Upper lobe of right lung (tissue), 1 donor: ENCODE results near the gene ZNF500. TPM values are rescaled to one million over a fixed set of nuclear protein-coding genes. Genes with fewer than 3 reads are reported as not detected.

Experiments used
- ATAC-seq: fragments of 200-7000 bp; cut with Tn5 transposase; one replicate; pipeline ENCODE4 v1.9.1; 2020; ENCODE audit warnings: mild to moderate bottlenecking, moderate library complexity
- DNase-seq: peaks from one replicate; pipeline ENCODE4 v3.0.0-alpha.2; 2020
- H3K27ac ChIP-seq: fragments of 200-600 bp; one replicate; pipeline ENCODE4 v1.8.0; 2022
- H3K27me3 ChIP-seq: fragments of 200-600 bp; one replicate; pipeline ENCODE4 v1.8.0; 2022; ENCODE audit warnings: mild to moderate bottlenecking
- H3K36me3 ChIP-seq: fragments of 200-600 bp; one replicate; pipeline ENCODE4 v1.8.0; 2022
- H3K4me1 ChIP-seq: fragments of 200-600 bp; one replicate; pipeline ENCODE4 v1.8.0; 2022
- H3K4me3 ChIP-seq: fragments of 200-600 bp; one replicate; pipeline ENCODE4 v1.8.0; 2022; ENCODE audit warnings: mild to moderate bottlenecking
- H3K9me3 ChIP-seq: fragments of 200-600 bp; one replicate; pipeline ENCODE4 v1.8.0; 2022
- CTCF ChIP-seq: fragments of 200-600 bp; IDR thresholded peaks from one replicate; pipeline ENCODE4 v1.8.0; 2022; ENCODE audit warnings: antibody characterized with exemption
- intact Hi-C: fragments of 100-400 bp; cut with DNase I; formaldehyde crosslinking; loops from one replicate; pipeline ENCODE4 v1.11.0; 2022
- total RNA-seq: library from RNA; stranded (reverse); fragmentation: NEBNext Ultra II Directional; extraction: Animal tissue kit (Norgen Biotek cat#: 25700); gene quantifications from one replicate; pipeline ENCODE4 v1.2.1, GENCODE V29; 2021
- donor health status: DM: no; HTN: yes; CAD: no; lungs with severe emphysema.

The ZNF500 gene
- total RNA-seq, 1 donor from 2014 or later = 15.7 TPM

DNA sequence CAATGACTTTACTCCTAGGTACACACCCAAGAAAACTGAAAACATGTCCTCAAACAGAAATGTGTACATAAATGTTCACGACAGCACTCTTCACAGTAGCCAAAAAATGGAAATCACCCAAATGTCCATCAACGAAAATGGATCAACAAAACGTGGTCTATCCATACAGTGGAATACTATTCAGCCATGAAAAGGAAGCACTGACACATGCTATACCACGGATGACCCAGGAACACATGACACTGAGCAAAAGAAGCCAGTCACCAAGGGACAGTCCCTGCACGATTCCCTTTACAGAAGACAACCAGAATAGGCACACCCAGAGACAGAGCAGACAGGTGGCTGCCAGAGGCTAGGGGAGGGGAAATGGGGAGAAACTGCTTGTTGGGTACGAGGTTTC, 11.3 kb downstream of the ZNF500 start:
- Histone ChIP-seq H3K27me3 (no peaks in the 10 kb centered on the region), H3K27ac (no peak overlapping the region), H3K36me3 (peaks cover 85% of the 10 kb centered on the region), H3K9me3 (no peaks in the 10 kb centered on the region), H3K4me3 (no peak overlapping the region), H3K4me1 (no peaks in the 10 kb centered on the region)
- no peak for DNase-seq
- no peak for TF ChIP-seq CTCF
- intact Hi-C loops = no loop called here
- no peak for ATAC-seq

DNA sequence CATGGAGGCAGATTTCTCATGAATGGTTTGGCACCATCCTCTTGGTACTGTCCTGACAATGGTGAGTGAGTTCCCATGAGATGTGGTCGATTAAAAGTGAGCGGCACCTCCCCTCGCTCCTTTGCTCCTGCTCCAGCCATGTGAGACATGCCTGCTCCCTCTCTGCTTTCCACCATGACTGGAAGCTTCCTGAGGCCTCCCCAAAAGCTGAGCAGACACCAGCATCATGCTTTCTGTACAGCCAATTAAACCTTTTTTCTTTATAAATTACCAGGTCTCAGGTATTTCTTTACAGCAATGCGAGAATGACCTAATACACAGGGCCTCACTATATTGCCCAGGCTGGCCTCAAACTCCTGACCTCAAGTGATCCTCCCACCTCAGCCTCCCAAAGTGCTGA, 12.1 kb downstream of the ZNF500 start:
- ATAC-seq = no peak
- H3K27me3 ChIP-seq = no peaks in the 10 kb centered on the region
- TF ChIP-seq CTCF = no peak
- H3K4me3 ChIP-seq = no peak overlapping the region
- peaks cover 85% of the 10 kb centered on the region for H3K36me3 ChIP-seq
- no peak overlapping the region for H3K27ac ChIP-seq
- intact Hi-C loops = no loop called here
- no peaks in the 10 kb centered on the region for H3K9me3 ChIP-seq
- no peak for DNase-seq
- no peaks in the 10 kb centered on the region for H3K4me1 ChIP-seq

DNA sequence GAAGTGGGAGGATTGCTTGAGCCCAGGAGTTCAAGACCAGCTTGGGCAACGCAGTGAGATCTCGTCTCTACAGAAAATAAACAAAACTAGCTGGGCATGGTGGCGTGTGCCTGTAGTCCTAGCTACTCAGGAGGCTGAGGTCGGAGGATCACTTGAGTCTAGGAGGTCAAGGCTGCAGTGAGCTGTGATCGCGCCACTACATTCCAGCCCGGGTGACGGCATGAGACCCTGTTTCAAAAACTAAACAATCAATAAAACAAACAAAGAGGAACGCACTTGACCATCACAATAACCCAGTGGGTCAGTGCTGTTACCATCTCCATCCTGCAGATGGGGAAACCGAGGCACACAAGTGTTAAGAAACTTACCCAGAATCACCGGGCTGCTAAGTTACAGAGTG, 13.7 kb downstream of the ZNF500 start:
- H3K36me3 ChIP-seq = peaks cover 69% of the 10 kb centered on the region
- H3K9me3 ChIP-seq = no peaks in the 10 kb centered on the region
- no peak overlapping the region for H3K27ac ChIP-seq
- intact Hi-C loops = no loop called here
- DNase-seq = no peak
- H3K4me3 ChIP-seq = no peak overlapping the region
- no peak for ATAC-seq
- no peaks in the 10 kb centered on the region for H3K4me1 ChIP-seq
- no peaks in the 10 kb centered on the region for H3K27me3 ChIP-seq
- no peak for TF ChIP-seq CTCF

GRCh38 chr16:4752351-4753100, 14.4 kb downstream of the ZNF500 start:
- intact Hi-C loops = no loop called here
- Histone ChIP-seq H3K9me3 (no peaks in the 10 kb centered on the region), H3K36me3 (peaks cover 64% of the 10 kb centered on the region), H3K4me1 (no peaks in the 10 kb centered on the region), H3K27me3 (no peaks in the 10 kb centered on the region), H3K27ac (no peak overlapping the region), H3K4me3 (no peak overlapping the region)
- ATAC-seq = no peak
- DNase-seq = no peak
- no peak for TF ChIP-seq CTCF

DNA sequence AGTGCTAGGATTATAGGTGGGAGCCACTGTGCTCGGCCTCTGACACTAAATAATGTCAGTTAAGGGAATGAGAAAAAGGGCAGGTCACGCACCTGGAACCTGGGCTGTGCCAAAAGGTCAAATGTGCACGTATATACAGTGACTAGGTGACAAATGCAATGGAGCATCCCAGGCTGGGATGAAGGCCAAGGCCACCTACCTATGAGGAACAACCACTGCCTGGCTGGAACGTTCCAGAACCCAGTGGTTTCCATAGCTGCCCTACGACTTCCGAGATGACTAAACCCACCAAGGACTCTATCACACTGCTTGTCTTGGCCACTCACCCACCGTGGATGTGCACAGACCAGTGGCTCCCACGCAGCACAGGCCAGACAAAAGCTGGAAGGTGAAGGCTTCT, 16.1 kb downstream of the ZNF500 start:
- Histone ChIP-seq H3K4me1 (no peaks in the 10 kb centered on the region), H3K4me3 (no peak overlapping the region), H3K27ac (no peak overlapping the region), H3K27me3 (no peaks in the 10 kb centered on the region), H3K36me3 (peaks cover 53% of the 10 kb centered on the region), H3K9me3 (no peaks in the 10 kb centered on the region)
- TF ChIP-seq CTCF = no peak
- ATAC-seq (no peak), DNase-seq (no peak)
- intact Hi-C loops = no loop called here
